Sigmoid colon (tissue), 4 donors: ENCODE measurements around the gene TARS2.
A peak's percentile ranks its signal among the peaks of the same experiment; 100 is the strongest.

Source experiments
- POLR2AphosphoS5 ChIP-seq, 4 donors: sonication (generic); formaldehyde crosslinking; IDR thresholded peaks; one replicate each; pipeline ENCODE4 v1.6.1; 2017; ENCODE audit warnings: antibody characterized with exemption in 4 of 4
- TF ChIP-seq, protein P1 (sequence below), 4 experiments: fragments of 450-650 bp in 3 of 4; fragments of 200-600 bp in 1 of 4; IDR thresholded peaks; one replicate each; pipeline ENCODE4 v1.5.1; 2016 to 2019; ENCODE audit warnings: antibody characterized with exemption in 4 of 4, mild to moderate bottlenecking in 3 of 4, moderate library complexity in 2 of 4

DNA sequence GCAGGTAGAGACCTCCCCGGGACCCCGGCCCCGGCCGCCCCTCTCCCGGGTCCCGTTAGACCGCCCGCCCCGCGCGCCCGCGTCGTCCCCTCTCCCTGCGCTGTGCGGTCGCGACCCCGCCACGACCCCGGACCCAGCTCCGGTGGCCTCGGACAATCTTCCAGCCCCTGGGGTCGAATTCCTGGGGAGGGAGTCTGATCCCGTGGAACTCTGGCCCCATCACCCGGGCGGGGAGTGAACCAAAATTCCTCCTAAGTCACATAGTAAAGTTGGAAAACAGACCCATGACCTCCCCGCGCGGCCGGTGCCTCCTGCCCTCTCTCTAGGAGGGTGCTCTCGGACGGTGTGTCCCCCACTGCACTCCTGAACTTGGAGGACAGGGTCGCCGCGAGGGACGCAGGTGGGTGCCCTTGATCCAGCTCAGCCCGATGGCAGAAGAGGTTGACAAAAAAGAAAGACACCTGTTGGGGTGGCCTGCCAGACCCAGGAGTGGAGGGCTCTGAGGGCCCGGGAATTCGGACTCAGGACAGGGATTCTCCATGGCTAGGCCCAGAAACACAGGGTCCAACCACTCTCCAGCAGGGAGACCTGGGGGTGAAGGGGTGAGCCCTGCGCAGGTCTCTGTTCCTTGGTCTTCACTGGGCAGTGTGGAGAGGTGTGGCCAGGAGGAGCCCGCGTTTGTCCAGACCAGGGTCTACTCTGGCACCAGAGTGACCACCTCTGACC, 62.4 kb downstream of the TARS2 start:
- TF ChIP-seq, protein P1, sequence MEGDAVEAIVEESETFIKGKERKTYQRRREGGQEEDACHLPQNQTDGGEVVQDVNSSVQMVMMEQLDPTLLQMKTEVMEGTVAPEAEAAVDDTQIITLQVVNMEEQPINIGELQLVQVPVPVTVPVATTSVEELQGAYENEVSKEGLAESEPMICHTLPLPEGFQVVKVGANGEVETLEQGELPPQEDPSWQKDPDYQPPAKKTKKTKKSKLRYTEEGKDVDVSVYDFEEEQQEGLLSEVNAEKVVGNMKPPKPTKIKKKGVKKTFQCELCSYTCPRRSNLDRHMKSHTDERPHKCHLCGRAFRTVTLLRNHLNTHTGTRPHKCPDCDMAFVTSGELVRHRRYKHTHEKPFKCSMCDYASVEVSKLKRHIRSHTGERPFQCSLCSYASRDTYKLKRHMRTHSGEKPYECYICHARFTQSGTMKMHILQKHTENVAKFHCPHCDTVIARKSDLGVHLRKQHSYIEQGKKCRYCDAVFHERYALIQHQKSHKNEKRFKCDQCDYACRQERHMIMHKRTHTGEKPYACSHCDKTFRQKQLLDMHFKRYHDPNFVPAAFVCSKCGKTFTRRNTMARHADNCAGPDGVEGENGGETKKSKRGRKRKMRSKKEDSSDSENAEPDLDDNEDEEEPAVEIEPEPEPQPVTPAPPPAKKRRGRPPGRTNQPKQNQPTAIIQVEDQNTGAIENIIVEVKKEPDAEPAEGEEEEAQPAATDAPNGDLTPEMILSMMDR (IDR thresholded peaks at IDR 0.05) = no peak
- peak in 1 of 4 donors; percentile 5 for TF ChIP-seq POLR2AphosphoS5 (IDR thresholded peaks at IDR 0.05)
